Endothelial cell of umbilical vein (primary cell): ENCODE measurements around the gene PLK4.

Experiments used
- CTCF ChIP-seq, 2 donors: IDR thresholded peaks; 1 replicate in 1 of 2; 2 replicates in 1 of 2; pipeline ENCODE4 v1.5.1; 2011; ENCODE audit warnings: low read length in 2 of 2, mild to moderate bottlenecking in 2 of 2, moderate library complexity in 2 of 2, control low read depth in 1 of 2, inconsistent platforms in 1 of 2, low read depth in 1 of 2; ENCODE audit not compliant: insufficient read depth in 1 of 2; ENCODE audit errors: extremely low read depth in 1 of 2
- EZH2 ChIP-seq: IDR thresholded peaks from 2 replicates; pipeline ENCODE4 v1.6.1; 2012; ENCODE audit warnings: borderline replicate concordance, low read depth, mild to moderate bottlenecking, moderate library complexity, low read length, inconsistent platforms; ENCODE audit not compliant: severe bottlenecking
- FOS ChIP-seq: IDR thresholded peaks from 2 replicates; pipeline ENCODE4 v1.6.1; 2011; ENCODE audit warnings: mild to moderate bottlenecking, low read length, moderate library complexity, borderline replicate concordance; ENCODE audit not compliant: insufficient read depth
- GATA2 ChIP-seq: IDR thresholded peaks from 2 replicates; pipeline ENCODE4 v1.7.0; 2011; ENCODE audit warnings: low read depth, mild to moderate bottlenecking, moderate library complexity, mixed read lengths, low read length; ENCODE audit not compliant: insufficient read length, insufficient read depth
- JUN ChIP-seq: IDR thresholded peaks from 2 replicates; pipeline ENCODE4 v1.6.1; 2011; ENCODE audit warnings: borderline replicate concordance, low read depth; ENCODE audit not compliant: insufficient read length, insufficient read depth
- MAX ChIP-seq: IDR thresholded peaks from 2 replicates; pipeline ENCODE4 v1.6.1; 2011; ENCODE audit not compliant: insufficient read depth, insufficient read length
- MYC ChIP-seq: IDR thresholded peaks from one replicate; pipeline ENCODE4 v1.6.1; 2011; ENCODE audit warnings: mild to moderate bottlenecking, low read depth, low read length
- POLR2A ChIP-seq: IDR thresholded peaks from 2 replicates; pipeline ENCODE4 v1.6.1; 2012; ENCODE audit warnings: low read depth, mild to moderate bottlenecking, control low read depth, low read length
- POLR2AphosphoS5 ChIP-seq: IDR thresholded peaks from 2 replicates; pipeline ENCODE4 v1.6.1; 2012; ENCODE audit warnings: low read depth, mild to moderate bottlenecking, control low read depth, low read length, moderate library complexity; ENCODE audit not compliant: insufficient read depth

- TF ChIP-seq CTCF (IDR thresholded peaks at IDR 0.05; ENCODE audit: extremely low read depth in 1 of 2, insufficient read depth in 1 of 2, low read depth in 1 of 2, low read length in 2 of 2) = no peak
- TF ChIP-seq POLR2A = no peak
- no peak for TF ChIP-seq MAX
- TF ChIP-seq JUN = no peak
- no peak for TF ChIP-seq EZH2
- no peak for TF ChIP-seq POLR2AphosphoS5
- TF ChIP-seq FOS = no peak
- no peak for TF ChIP-seq GATA2
- no peak for TF ChIP-seq MYC
Measured at GRCh38 chr4:127917151-127917550, 36.5 kb downstream of the PLK4 start.
